Keratinocyte (primary cell): ENCODE data around the gene ACTR3. TPM values are rescaled to one million over a fixed set of nuclear protein-coding genes. Genes with fewer than 3 reads are reported as not detected.

Experiments
- DNase-seq: peaks from one replicate; pipeline ENCODE4 v3.0.0-alpha.2; 2011; ENCODE audit warnings: low read depth, missing footprints, low spot score
- FAIRE-seq: peaks from 2 replicates; lab custom pipeline; 2011; peaks lifted over from hg19 to GRCh38; lab: Jason Lieb, UNC
- H2AFZ ChIP-seq: 2 replicates; pipeline ENCODE4 v1.6.0; 2012; ENCODE audit warnings: low read length, control low read depth, inconsistent platforms; ENCODE audit not compliant: control insufficient read depth
- H3K27ac ChIP-seq: 2 replicates; pipeline ENCODE4 v1.5.1; 2011; ENCODE audit warnings: low read length; ENCODE audit not compliant: control insufficient read depth, insufficient read depth
- H3K27me3 ChIP-seq: 3 replicates; pipeline ENCODE4 v1.6.0; 2011; ENCODE audit warnings: low read length; ENCODE audit not compliant: control insufficient read depth, insufficient read depth; ENCODE audit errors: extremely low read depth
- H3K36me3 ChIP-seq, 2 experiments: 2 replicates in 1 of 2; 3 replicates in 1 of 2; pipeline ENCODE4 v1.5.1; 2011; ENCODE audit warnings: low read length in 2 of 2, mild to moderate bottlenecking in 1 of 2; ENCODE audit not compliant: control insufficient read depth in 2 of 2, insufficient read depth in 2 of 2; ENCODE audit errors: extremely low read depth in 1 of 2
- H3K4me1 ChIP-seq: 3 replicates; pipeline ENCODE4 v1.5.1; 2011; ENCODE audit warnings: low read length; ENCODE audit not compliant: control insufficient read depth, insufficient read depth; ENCODE audit errors: extremely low read depth
- H3K4me2 ChIP-seq: 3 replicates; pipeline ENCODE4 v1.6.0; 2011; ENCODE audit warnings: low read depth, low read length; ENCODE audit not compliant: control insufficient read depth, insufficient read depth; ENCODE audit errors: extremely low read depth
- H3K4me3 ChIP-seq, 3 experiments: fragments of 200-600 bp in 1 of 3; sonication (generic) in 1 of 3; 2 replicates in 2 of 3; 3 replicates in 1 of 3; pipeline ENCODE4 v1.5.1; 2011 to 2016; ENCODE audit warnings: low read length in 3 of 3, mild to moderate bottlenecking in 3 of 3, control low read depth in 2 of 3, inconsistent platforms in 1 of 3, low read depth in 1 of 3, mixed read lengths in 1 of 3, mixed run types in 1 of 3, moderate library complexity in 1 of 3; ENCODE audit not compliant: control insufficient read depth in 2 of 3, insufficient read depth in 2 of 3; ENCODE audit errors: extremely low read depth in 1 of 3
- H3K79me2 ChIP-seq: 2 replicates; pipeline ENCODE4 v1.6.0; 2012; ENCODE audit warnings: low read length; ENCODE audit not compliant: control insufficient read depth, insufficient read depth
- H3K9ac ChIP-seq: 3 replicates; pipeline ENCODE4 v1.6.0; 2011; ENCODE audit warnings: low read length; ENCODE audit not compliant: control insufficient read depth, insufficient read depth; ENCODE audit errors: extremely low read depth
- H3K9me1 ChIP-seq: 3 replicates; pipeline ENCODE4 v1.6.0; 2011; ENCODE audit warnings: low read length; ENCODE audit not compliant: control insufficient read depth, insufficient read depth; ENCODE audit errors: extremely low read depth
- H3K9me3 ChIP-seq: 2 replicates; pipeline ENCODE4 v1.5.1; 2012; ENCODE audit warnings: low read depth, low read length; ENCODE audit not compliant: control insufficient read depth
- H4K20me1 ChIP-seq: 3 replicates; pipeline ENCODE4 v1.6.0; 2011; ENCODE audit warnings: low read length; ENCODE audit not compliant: control insufficient read depth, insufficient read depth; ENCODE audit errors: extremely low read depth
- EZH2 ChIP-seq: IDR thresholded peaks from one replicate; pipeline ENCODE4 v1.6.1; 2012; ENCODE audit warnings: inconsistent platforms, mild to moderate bottlenecking, low read length, moderate library complexity
- dilution Hi-C: fragments of 300-500 bp; cut with MboI; formaldehyde crosslinking; loops from one replicate; pipeline ENCODE4 v1.7.0; 2020; ENCODE audit warnings: low sequenced_read_pairs; ENCODE audit not compliant: extremely low pct_ligation_motif_present
- polyA plus RNA-seq, 5 experiments: library from polyadenylated mRNA; depleted of rRNA in 3 of 5; stranded (reverse) in 3 of 5; stranded (forward) in 1 of 5; unstranded in 1 of 5; fragments of >200 nt; gene quantifications; 1 replicate in 1 of 5; 2 replicates in 3 of 5; 3 replicates in 1 of 5; pipeline versions ENCODE4 v1.2.1 to v1.2.3, GENCODE V29; 2011 to 2012; ENCODE audit warnings: missing spikeins in 2 of 5, low read depth in 1 of 5, low replicate concordance in 1 of 5
- TF ChIP-seq, protein P1 (sequence below), 3 experiments: IDR thresholded peaks in 1 of 3; conservative IDR thresholded peaks in 1 of 3; optimal IDR thresholded peaks in 1 of 3; 2 replicates in 2 of 3; 3 replicates in 1 of 3; pipeline versions ENCODE3 to v1.5.1; 2011; ENCODE audit warnings: low read length in 3 of 3, mild to moderate bottlenecking in 3 of 3, moderate library complexity in 2 of 3, control low read depth in 1 of 3, inconsistent platforms in 1 of 3; ENCODE audit not compliant: insufficient read depth in 2 of 3; ENCODE audit errors: extremely low read depth in 1 of 3

Gene ACTR3
- polyA plus RNA-seq, 1 donor (not counting 4 experiments of a cell fraction or from before 2014, with no cell fraction given): 340 TPM

DNA sequence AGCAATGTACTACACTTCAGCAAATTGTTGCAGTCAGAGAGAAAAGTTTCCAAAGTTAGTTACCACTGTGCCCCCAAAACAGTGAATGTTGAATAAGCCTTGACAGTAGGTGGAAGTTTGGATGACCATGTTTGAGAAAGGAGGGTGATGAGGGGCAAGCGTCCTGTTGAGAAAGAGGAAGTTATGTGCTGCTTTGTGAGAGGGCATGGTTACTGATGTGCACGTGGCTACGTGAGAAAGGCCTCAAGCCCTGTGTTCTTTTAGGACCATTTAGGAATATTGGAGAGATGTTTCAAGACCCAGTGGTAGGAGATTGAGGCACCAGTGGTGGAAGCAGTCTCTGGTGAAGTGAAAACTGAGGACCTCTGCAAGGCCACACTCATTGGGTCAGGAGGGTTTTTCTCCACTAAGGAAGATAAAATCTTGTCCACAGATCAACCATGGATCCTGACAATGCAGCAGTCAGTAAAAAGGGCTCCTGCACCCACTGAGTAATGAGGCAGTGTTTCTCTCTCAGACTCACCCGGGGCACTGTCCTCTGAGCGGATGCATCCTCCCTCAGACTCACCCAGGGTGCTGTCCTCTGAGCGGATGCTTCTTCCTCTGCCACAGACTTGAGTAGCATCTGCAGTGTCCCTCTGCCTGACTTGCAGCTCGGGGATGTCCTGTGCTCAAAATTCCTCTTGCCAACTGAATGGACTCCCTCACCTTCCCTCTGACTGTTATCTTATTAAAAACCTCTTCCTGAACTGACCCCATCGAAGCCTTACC lies 34.7 kb upstream of the ACTR3 start:
- no peaks in the 10 kb centered on the region for H3K79me2 ChIP-seq
- H3K9me1 ChIP-seq: no peaks in the 10 kb centered on the region
- peaks cover 12% of the 10 kb centered on the region for H3K4me1 ChIP-seq
- no peak overlapping the region for H3K9ac ChIP-seq
- no peaks in the 10 kb centered on the region for H3K27me3 ChIP-seq
- no peak for DNase-seq
- H3K27ac ChIP-seq: no peak overlapping the region
- H2AFZ ChIP-seq: no peak overlapping the region
- no peaks in the 10 kb centered on the region for H4K20me1 ChIP-seq
- FAIRE-seq: no peak
- H3K4me2 ChIP-seq: no peak overlapping the region
- TF ChIP-seq, protein P1, sequence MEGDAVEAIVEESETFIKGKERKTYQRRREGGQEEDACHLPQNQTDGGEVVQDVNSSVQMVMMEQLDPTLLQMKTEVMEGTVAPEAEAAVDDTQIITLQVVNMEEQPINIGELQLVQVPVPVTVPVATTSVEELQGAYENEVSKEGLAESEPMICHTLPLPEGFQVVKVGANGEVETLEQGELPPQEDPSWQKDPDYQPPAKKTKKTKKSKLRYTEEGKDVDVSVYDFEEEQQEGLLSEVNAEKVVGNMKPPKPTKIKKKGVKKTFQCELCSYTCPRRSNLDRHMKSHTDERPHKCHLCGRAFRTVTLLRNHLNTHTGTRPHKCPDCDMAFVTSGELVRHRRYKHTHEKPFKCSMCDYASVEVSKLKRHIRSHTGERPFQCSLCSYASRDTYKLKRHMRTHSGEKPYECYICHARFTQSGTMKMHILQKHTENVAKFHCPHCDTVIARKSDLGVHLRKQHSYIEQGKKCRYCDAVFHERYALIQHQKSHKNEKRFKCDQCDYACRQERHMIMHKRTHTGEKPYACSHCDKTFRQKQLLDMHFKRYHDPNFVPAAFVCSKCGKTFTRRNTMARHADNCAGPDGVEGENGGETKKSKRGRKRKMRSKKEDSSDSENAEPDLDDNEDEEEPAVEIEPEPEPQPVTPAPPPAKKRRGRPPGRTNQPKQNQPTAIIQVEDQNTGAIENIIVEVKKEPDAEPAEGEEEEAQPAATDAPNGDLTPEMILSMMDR (optimal IDR thresholded peaks at IDR 0.05 in 1 of 3, IDR thresholded peaks at IDR 0.05 in 1 of 3, conservative IDR thresholded peaks at IDR 0.05 in 1 of 3; ENCODE audit: extremely low read depth in 1 of 3, insufficient read depth in 2 of 3, low read length in 3 of 3): no peak
- TF ChIP-seq EZH2: no peak
- dilution Hi-C loops: no loop called here
- no peaks in the 10 kb centered on the region for H3K36me3 ChIP-seq
- H3K4me3 ChIP-seq: no peak overlapping the region
- no peaks in the 10 kb centered on the region for H3K9me3 ChIP-seq

DNA sequence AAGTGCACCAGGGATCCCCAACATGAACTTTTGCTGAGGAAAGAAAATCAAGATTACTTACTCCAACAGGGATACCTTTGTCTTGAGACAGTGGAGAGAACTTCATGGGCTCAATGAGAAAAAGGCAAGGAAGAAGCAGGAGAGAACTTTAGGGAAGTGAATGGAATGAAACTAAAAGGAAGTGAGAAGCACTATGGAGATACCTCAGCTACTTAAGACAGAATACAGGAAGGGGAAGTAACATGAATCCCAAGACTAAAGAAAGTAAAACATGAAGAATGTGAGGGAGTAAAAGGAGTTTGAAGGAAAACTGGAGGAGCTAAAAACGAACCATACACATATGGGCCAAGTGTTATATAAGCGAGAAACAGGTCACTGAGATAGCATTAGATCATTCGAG lies 32.4 kb upstream of the ACTR3 start:
- Histone ChIP-seq H3K36me3 (no peaks in the 10 kb centered on the region), H3K4me1 (peaks cover 12% of the 10 kb centered on the region), H3K4me2 (no peak overlapping the region), H3K9me3 (no peaks in the 10 kb centered on the region), H3K4me3 (no peak overlapping the region), H3K27me3 (no peaks in the 10 kb centered on the region), H4K20me1 (no peaks in the 10 kb centered on the region), H3K27ac (no peak overlapping the region), H3K9ac (no peak overlapping the region), H3K79me2 (no peaks in the 10 kb centered on the region), H2AFZ (no peak overlapping the region), H3K9me1 (no peaks in the 10 kb centered on the region)
- dilution Hi-C loops: no loop called here
- FAIRE-seq (no peak), DNase-seq (no peak)
- TF ChIP-seq, protein P1 (optimal IDR thresholded peaks at IDR 0.05 in 1 of 3, IDR thresholded peaks at IDR 0.05 in 1 of 3, conservative IDR thresholded peaks at IDR 0.05 in 1 of 3; ENCODE audit: extremely low read depth in 1 of 3, insufficient read depth in 2 of 3, low read length in 3 of 3): no peak
- no peak for TF ChIP-seq EZH2
